ACHN (cell line): Measurements from ENCODE around the gene ZNF184.
"Not testable (repeated sequence)": the region's sequence is repeated elsewhere in the genome, so short reads cannot be mapped to it uniquely, and the experiment has no call there.

Source experiments
- DNase-seq: peaks from one replicate; pipeline ENCODE4 v3.0.0-alpha.2; 2015
- in situ Hi-C: cut with HindIII; loops from 2 replicates; pipeline ENCODE4 v1.10.0; 2017; ENCODE audit warnings: low sequenced_read_pairs, low pct_ligation_motif_present, low pct_unique_long_range_greater_than_20kb

ZNF184 gene

DNA sequence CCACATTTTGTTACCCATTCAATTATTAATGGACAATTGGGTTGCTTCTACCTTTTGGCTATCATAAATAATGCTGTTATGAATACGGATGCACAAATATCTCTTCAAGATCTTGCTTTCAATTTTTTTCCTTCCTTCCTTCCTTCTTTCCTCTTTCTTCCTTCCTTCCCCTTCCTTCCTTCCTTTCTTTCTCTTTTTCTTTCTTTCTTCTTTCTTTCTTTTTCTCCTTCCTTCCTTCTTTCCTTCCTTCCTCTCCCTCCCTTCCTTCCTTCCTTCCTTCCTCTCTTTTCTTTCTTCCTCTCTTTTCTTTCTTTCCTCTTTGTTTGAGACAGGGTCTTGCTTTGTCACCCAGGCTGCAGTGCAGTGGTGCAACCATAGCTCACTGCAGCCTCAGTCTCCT, 39.2 kb downstream of the ZNF184 start:
- in situ Hi-C loops: no loop called here
- DNase-seq: no peak

DNA sequence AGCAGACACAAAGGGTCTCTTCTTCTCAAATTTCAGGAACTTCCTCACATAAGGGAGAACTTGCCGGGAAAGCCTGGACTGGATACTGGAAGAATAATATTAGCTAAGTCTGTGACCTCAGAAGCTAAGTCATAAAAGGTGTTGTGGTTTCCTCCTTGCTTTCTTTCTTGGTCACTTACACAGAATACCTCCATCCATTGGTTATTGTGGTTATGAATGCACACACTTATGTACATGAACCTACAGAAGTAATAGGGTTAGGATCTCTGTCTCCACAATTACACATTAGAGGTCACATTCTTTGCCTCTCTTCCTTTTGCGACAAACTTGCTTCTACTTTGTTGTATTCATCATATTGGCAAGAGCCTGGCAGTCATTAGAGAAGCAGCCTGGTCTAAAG, 43.9 kb downstream of the ZNF184 start:
- no peak for DNase-seq
- in situ Hi-C loops: no loop called here

DNA sequence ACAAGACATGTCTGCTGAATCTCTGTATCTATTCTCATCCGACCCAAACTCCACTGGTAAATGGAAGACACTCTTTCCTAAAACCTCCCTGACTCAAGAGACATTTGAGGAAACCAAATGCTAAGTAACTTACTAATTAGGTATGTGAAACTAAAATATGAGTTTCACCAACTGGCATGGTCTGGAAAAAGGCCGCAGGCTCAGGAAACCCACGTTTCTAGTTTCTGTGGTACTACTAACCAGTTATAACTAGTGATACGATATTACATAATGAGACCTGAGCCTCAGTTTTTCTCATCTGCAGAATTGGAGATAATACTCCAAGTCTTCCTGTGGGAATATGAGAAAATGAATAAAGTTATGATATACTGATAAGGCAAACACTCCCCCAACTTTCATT, 44.4 kb downstream of the ZNF184 start:
- in situ Hi-C loops: no loop called here
- DNase-seq: no peak

DNA sequence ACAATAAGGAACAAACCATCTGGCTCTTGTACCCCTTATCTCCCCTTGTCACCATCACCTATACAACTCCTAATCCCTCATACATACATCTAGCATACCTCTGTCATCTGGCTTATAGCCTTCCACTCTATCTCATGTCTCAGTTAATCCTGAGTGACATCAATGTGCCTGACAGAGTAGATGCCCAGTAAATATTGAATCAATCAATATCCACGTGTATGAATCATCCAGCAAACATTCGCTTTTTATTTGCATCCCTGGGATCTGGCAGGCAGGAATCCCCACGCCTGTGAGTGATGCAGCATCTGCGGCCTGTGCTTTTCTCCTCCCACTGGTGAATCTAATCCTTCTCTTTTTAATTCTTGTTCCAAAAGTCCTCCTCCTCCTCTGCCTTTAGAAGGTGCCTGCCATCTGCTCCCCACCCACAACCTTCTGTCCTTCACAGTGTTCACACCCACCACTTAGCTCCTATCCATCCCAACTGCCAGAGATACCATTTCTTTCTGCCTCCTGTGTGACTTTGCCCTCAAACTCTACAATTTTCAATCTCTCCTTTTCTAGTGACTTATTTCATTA, 46.8 kb downstream of the ZNF184 start:
- no peak for DNase-seq
- in situ Hi-C loops: no loop called here

DNA sequence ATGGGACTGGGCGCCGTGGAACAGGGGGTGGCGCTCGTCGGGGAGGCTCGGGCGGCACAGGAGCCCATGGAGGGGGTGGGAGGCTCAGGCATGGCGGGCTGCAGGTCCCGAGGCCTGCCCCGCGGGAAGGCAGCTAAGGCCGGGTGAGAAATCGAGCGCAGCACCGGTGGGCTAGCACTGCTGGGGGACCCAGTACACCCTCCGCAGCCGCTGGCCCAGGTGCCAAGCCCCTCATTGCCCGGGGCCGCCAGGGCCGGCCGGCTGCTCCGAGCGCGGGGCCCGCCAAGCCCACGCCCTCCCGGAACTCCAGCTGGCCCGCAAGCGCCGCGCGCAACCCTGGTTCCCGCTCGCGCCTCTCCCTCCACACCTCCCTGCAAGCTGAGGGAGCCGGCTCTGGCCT, 48.1 kb downstream of the ZNF184 start:
- DNase-seq, in situ Hi-C loops: not testable (repeated sequence)

GRCh38 chr6:27422651-27423332, 50.1 kb downstream of the ZNF184 start:
- in situ Hi-C loops: no loop called here
- DNase-seq: no peak

DNA sequence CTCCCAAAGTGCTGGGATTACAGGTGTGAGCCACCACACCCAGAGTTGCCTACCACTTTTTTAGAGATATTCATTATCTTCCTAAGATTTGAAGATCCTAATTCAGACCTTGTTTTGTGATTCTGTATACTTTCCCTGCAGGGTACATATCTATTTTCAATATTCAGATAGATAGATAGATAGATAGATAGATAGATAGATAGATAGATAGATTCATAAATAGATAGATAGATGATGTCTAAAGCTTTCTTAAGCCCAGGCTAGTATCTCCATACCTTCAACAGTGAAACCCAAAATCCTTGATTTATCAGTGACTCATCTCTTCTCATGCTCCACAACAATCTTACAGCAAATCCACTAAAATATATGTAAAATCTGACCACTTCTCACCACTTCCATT, 53.5 kb downstream of the ZNF184 start:
- in situ Hi-C loops: no loop called here

GRCh38 chr6:27415898-27416297, 57.0 kb downstream of the ZNF184 start:
- in situ Hi-C loops: no loop called here
- DNase-seq: no peak

More for the DNA sequence above, 53.5 kb downstream of the ZNF184 start:
- DNase-seq: no peak

DNA sequence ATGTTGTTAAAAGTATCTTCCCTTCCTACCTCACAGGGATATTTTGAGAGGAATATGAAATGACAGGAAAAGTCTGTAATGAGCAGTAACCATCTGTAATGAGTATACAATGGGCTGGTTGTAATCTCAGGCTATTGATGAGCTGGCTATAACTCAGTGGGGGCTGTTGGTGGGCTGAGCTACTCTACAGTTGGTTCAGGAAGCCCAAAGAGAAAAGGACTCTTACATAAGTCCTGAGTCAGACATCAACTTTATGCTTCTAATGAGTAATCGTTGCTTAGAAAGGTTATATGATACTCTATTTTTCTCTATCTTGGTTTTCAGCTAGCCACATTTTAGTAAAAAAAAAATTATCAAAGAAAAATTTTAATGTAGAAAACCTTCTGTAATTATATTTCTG, 57.9 kb downstream of the ZNF184 start:
- DNase-seq: no peak
- in situ Hi-C loops: no loop called here

DNA sequence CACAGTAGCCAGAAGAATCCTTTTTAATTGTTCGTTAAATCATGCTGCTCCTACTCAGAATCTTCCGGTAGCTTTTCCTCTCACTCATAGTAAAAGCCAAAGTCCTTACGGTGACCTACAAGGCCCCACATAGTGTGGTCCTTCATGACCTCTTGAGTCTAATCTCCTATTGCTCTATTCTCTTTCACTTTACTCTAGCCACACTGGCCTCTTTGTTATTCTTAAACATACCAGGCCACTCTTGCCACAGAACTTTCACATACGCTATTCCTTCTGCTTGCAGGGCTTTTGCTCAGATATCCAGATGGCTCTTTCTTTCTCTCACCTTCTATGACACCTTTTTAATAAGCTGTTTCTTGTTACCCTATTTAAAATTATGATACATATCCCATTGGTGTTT, 58.6 kb downstream of the ZNF184 start:
- in situ Hi-C loops: no loop called here

DNA sequence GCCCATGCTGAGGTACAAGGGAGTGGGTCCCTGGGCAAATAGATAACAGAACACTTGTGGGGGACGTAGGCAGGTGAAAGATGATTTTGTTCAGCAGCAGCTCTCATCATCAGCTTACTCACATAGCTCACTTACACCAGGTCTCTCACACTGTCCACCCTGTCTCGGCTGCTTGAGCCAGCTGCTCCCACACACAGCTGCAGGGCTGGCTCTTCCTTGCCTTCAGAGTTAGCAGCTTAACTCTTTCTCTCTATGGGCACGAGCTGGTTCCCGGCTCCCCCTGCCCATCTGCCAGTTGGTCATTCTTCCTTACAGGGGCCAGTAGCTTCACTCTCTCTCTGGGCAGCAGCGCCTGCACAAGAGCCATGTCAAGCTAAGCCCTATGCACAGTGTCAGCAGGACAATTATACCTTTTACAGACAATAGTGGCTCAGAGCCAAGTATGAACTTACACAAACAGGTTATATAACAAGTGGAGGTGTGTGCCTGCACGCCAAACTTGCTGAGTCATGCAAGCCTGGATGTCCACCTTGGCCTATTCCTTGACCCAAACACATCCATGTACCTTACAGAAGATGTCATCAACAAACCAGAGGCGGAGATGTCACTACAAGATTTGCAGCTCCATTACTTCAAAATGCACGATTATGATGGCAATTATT, 65.6 kb downstream of the ZNF184 start:
- no peak for DNase-seq
- in situ Hi-C loops: no loop called here

More for the DNA sequence above, 58.6 kb downstream of the ZNF184 start:
- DNase-seq: no peak

DNA sequence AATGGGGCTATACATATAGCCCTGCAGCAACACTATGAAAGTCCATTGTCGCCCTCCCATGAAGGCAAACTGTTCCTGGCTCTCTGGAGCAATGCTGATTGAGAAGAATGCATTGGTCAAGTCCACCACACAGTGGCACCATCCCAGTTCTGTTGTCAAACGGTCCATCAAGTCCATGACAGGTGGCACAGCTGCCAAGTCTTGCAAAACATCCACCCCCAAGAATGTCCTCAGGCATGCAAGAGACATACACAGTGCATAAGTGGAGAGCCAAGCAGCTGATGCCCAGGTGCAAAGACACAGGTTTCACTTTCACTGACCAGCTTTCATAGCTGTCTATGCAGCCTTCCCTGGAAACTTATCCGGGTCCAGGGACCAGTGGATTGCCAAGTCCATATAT, 66.8 kb downstream of the ZNF184 start:
- in situ Hi-C loops: no loop called here
- DNase-seq: no peak

DNA sequence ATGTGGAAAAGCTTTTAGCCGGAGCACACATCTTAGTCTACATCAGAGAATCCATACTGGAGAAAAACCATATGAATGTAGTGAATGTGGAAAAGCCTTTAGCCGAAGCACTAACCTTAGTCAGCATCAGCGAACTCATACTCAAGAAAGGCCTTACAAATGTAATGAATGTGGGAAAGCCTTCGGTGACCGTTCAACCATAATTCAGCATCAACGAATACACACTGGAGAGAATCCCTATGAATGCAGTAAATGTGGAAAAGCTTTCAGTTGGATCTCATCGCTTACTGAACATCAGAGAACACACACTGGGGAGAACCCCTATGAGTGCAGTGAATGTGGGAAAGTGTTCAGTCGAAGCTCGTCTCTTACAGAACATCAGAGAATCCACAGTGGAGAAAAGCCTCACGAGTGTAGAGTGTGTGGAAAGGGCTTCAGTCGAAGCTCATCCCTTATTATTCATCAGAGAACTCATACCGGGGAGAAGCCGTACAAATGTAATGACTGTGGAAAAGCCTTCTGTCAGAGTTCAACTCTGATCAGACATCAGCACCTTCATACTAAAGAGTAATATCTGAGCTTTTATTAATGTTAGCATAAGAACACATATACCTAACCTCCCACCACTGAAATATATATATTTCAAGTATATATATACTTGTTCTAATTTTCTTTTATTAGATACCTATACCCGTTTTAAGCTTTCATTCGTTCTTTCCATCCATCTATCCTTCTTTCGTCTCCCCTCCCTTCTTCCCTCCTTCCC, 71.8 kb downstream of the ZNF184 start:
- in situ Hi-C loops: no loop called here
- no peak for DNase-seq
